HepG2 (cell line): Measurements from ENCODE around the gene ORMDL3. TPM values are rescaled to one million over a fixed set of nuclear protein-coding genes. Genes with fewer than 3 reads are reported as not detected.

Experiments
- BHLHE40 ChIP-seq: IDR thresholded peaks from 2 replicates; pipeline ENCODE4 v1.6.1; 2011; ENCODE audit warnings: low read length, improper control_type of control experiment
- HNF1A ChIP-seq, 2 experiments: sonication (generic) in 1 of 2; formaldehyde crosslinking in 1 of 2; IDR thresholded peaks; 2 replicates each; pipeline versions ENCODE4 v1.4.0 to v1.6.1; 2016 to 2020; ENCODE audit warnings: borderline replicate concordance in 1 of 2, low read depth in 1 of 2, mild to moderate bottlenecking in 1 of 2, missing genetic modification reagents in 1 of 2
- KDM1A ChIP-seq: IDR thresholded peaks from 2 replicates; pipeline ENCODE4 v1.6.1; 2016; ENCODE audit warnings: missing compliant biosample characterization
- KLF9 ChIP-seq: IDR thresholded peaks from 2 replicates; pipeline ENCODE4 v1.6.1; 2016; ENCODE audit warnings: low read depth
- MTERF4 ChIP-seq: sonication (generic); formaldehyde crosslinking; IDR thresholded peaks from 2 replicates; pipeline ENCODE4 v1.8.0; 2023; ENCODE audit warnings: mild to moderate bottlenecking, missing genetic modification reagents
- PHB2 ChIP-seq: fragments of 450-650 bp; IDR thresholded peaks from 2 replicates; pipeline ENCODE4 v1.6.1; 2018; ENCODE audit not compliant: partially characterized antibody
- SAFB2 ChIP-seq: sonication (generic); formaldehyde crosslinking; IDR thresholded peaks from 2 replicates; pipeline ENCODE4 v1.5.1; 2020; ENCODE audit warnings: missing genetic modification reagents, low read depth, mild to moderate bottlenecking, borderline replicate concordance
- SETDB1 ChIP-seq: sonication (generic); formaldehyde crosslinking; IDR thresholded peaks from 2 replicates; pipeline ENCODE4 v1.5.1; 2020; ENCODE audit warnings: missing genetic modification reagents, mild to moderate bottlenecking, borderline replicate concordance
- SRSF1 ChIP-seq: fragments of 200-400 bp; formaldehyde crosslinking; optimal IDR thresholded peaks from 2 replicates; pipeline ENCODE3; 2017; ENCODE audit warnings: mild to moderate bottlenecking, low read depth, low read length, moderate library complexity
- XRCC5 ChIP-seq: fragments of 200-400 bp; formaldehyde crosslinking; optimal IDR thresholded peaks from 2 replicates; pipeline ENCODE3; 2017; ENCODE audit warnings: mild to moderate bottlenecking, low read length
- ZMYM2 ChIP-seq: sonication (generic); formaldehyde crosslinking; IDR thresholded peaks from 2 replicates; pipeline ENCODE4 v1.8.0; 2022; ENCODE audit warnings: mild to moderate bottlenecking, missing genetic modification reagents
- ZNF318 ChIP-seq: sonication (generic); formaldehyde crosslinking; IDR thresholded peaks from 2 replicates; pipeline ENCODE4 v1.4.0; 2020; ENCODE audit warnings: mild to moderate bottlenecking, missing genetic modification reagents
- ZNF354B ChIP-seq: sonication (generic); formaldehyde crosslinking; IDR thresholded peaks from 2 replicates; pipeline ENCODE4 v1.8.0; 2022; ENCODE audit warnings: mild to moderate bottlenecking, missing genetic modification reagents
- ZNF772 ChIP-seq: sonication (generic); formaldehyde crosslinking; IDR thresholded peaks from 2 replicates; pipeline ENCODE4 v1.5.0; 2020; ENCODE audit warnings: mild to moderate bottlenecking, missing genetic modification reagents
- ZNF879 ChIP-seq: sonication (generic); formaldehyde crosslinking; IDR thresholded peaks from 2 replicates; pipeline ENCODE4 v1.8.1; 2023; ENCODE audit warnings: missing genetic modification reagents
- polyA plus RNA-seq, 8 experiments: library from polyadenylated mRNA; depleted of rRNA in 3 of 8; stranded (reverse) in 7 of 8; unstranded in 1 of 8; fragments of >200 nt; fragmentation: Illumina TruSeq in 4 of 8; extraction: Trizol in 4 of 8; gene quantifications; 2 replicates each; pipeline versions ENCODE4 v1.2.1 to v1.2.3, GENCODE V29; 2011 to 2016; ENCODE audit warnings: low read depth in 4 of 8, missing spikeins in 1 of 8, mixed read lengths in 1 of 8; ENCODE audit not compliant: insufficient read depth in 1 of 8
- total RNA-seq, 5 experiments: library from RNA; depleted of rRNA; stranded (reverse); fragments of >200 nt; fragmentation: Illumina TruSeq; extraction: Trizol; gene quantifications; 2 replicates each; pipeline ENCODE4 v1.2.3, GENCODE V29; 2016; ENCODE audit warnings: low read depth in 1 of 5

ORMDL3 gene
- total and polyA plus RNA-seq, 2 of the 13 experiments (the other 11 are each of a cell fraction or from before 2014, with no cell fraction given) = 181 to 384 TPM

GRCh38 chr17:39927101-39927928 lies at the start of gene ORMDL3, which contains the start of gene LRRC3C (continued):
- no peak for TF ChIP-seq SETDB1 (CRISPR knock-in tag)
- no peak for TF ChIP-seq XRCC5
- TF ChIP-seq ZNF772 = no peak
- no peak; the same call in 1 of the 2 replicates for TF ChIP-seq HNF1A (IDR thresholded peaks at IDR 0.05; ENCODE audit: low read depth)
- TF ChIP-seq HNF1A (CRISPR knock-in tag; IDR thresholded peaks at IDR 0.05; ENCODE audit: borderline replicate concordance) = peak; percentile 39; the same call in 1 of the 2 replicates
- TF ChIP-seq ZMYM2 = no peak
- no peak for TF ChIP-seq ZNF354B (CRISPR knock-in tag)
- no peak; the same call in 1 of the 2 replicates for TF ChIP-seq MTERF4 (CRISPR knock-in tag)
- TF ChIP-seq SAFB2 (CRISPR knock-in tag) = no peak
- TF ChIP-seq BHLHE40 = peak; percentile 37; the same call in 1 of the 2 replicates
- peak; percentile 27 for TF ChIP-seq SRSF1
- TF ChIP-seq PHB2 = no peak
- TF ChIP-seq ZNF318 (CRISPR knock-in tag) = peak; percentile 41
- TF ChIP-seq KDM1A (CRISPR knock-in tag) = no peak
- peak; percentile 80; the same call in 1 of the 2 replicates for TF ChIP-seq ZNF879
- TF ChIP-seq KLF9 (CRISPR knock-in tag) = peak; percentile 86
